A549 (cell line): ENCODE results near the gene MATR3. TPM values are rescaled to one million over a fixed set of nuclear protein-coding genes. Genes with fewer than 3 reads are reported as not detected.
A peak's percentile ranks its signal among the peaks of the same experiment; 100 is the strongest.

Experiments
- ATAC-seq, 2 experiments: fragments of 200-7000 bp in 1 of 2; fragments of >200 bp in 1 of 2; cut with Nextera tagmentation in 1 of 2; cut with Tn5 transposase in 1 of 2; 3 replicates each; pipeline versions ENCODE4 v1.8.0 to v1.9.1; 2018 to 2020; ENCODE audit warnings: mild to moderate bottlenecking in 1 of 2, moderate library complexity in 1 of 2
- CTCF ChIA-PET: fragments of 300-600 bp; sonication (Branson Sonifier 250); formaldehyde crosslinking; extraction: SDS; loops from one replicate; lab custom pipeline; 2021; ENCODE audit warnings: antibody characterized with exemption, inconsistent platforms; lab: Yijun Ruan, JAX
- POLR2A ChIA-PET: fragments of 350-600 bp; formaldehyde crosslinking; extraction: SDS; loops from one replicate; lab custom pipeline; 2021; ENCODE audit warnings: antibody characterized with exemption, inconsistent platforms; lab: Yijun Ruan, JAX
- DNase-seq, 2 experiments: peaks; one replicate each; pipeline versions ENCODE4 v3.0.0 to v3.0.0-alpha.2; 2011 to 2016; ENCODE audit warnings: low read depth in 1 of 2, low spot score in 1 of 2
- FAIRE-seq: peaks from 2 replicates; lab custom pipeline; 2011; peaks lifted over from hg19 to GRCh38; lab: Jason Lieb, UNC
- H3K27ac ChIP-seq, 2 experiments: fragments of >200 bp; sonication (Bioruptor Twin); formaldehyde crosslinking; 3 replicates each; pipeline ENCODE4 v1.5.1; 2016 to 2017
- H3K4me1 ChIP-seq: fragments of >200 bp; sonication (Bioruptor Twin); formaldehyde crosslinking; 3 replicates; pipeline ENCODE4 v1.6.1; 2016
- H3K4me2 ChIP-seq: fragments of >200 bp; sonication (Bioruptor Twin); formaldehyde crosslinking; 3 replicates; pipeline ENCODE4 v1.6.1; 2016
- H3K4me3 ChIP-seq: fragments of >200 bp; sonication (Bioruptor Twin); formaldehyde crosslinking; 3 replicates; pipeline ENCODE4 v1.5.1; 2016
- H3K9me3 ChIP-seq: fragments of >200 bp; sonication (Bioruptor Twin); formaldehyde crosslinking; 3 replicates; pipeline ENCODE4 v1.6.1; 2016
- CEBPB ChIP-seq, 2 experiments: fragments of >200 bp in 1 of 2; sonication (Bioruptor Twin) in 1 of 2; formaldehyde crosslinking in 1 of 2; IDR thresholded peaks; 2 replicates each; pipeline ENCODE4 v1.6.1; 2012 to 2016
- FOSB ChIP-seq: fragments of 250-450 bp; sonication (Bioruptor Pico); IDR thresholded peaks from 2 replicates; pipeline ENCODE4 v1.5.0; 2020; ENCODE audit warnings: mild to moderate bottlenecking, moderate library complexity
- FOXS1 ChIP-seq: fragments of 250-450 bp; sonication (Bioruptor Pico); IDR thresholded peaks from 2 replicates; pipeline ENCODE4 v1.5.0; 2020; ENCODE audit warnings: mild to moderate bottlenecking, moderate library complexity
- HDAC2 ChIP-seq: fragments of 200-600 bp; sonication (generic); IDR thresholded peaks from 2 replicates; pipeline ENCODE4 v1.6.1; 2016
- HEYL ChIP-seq: fragments of 250-450 bp; sonication (Bioruptor Pico); IDR thresholded peaks from 2 replicates; pipeline ENCODE4 v1.8.0; 2021; ENCODE audit warnings: mild to moderate bottlenecking, moderate library complexity
- HOXA7 ChIP-seq: fragments of 250-450 bp; sonication (Bioruptor Pico); IDR thresholded peaks from 2 replicates; pipeline ENCODE4 v1.5.0; 2020; ENCODE audit warnings: mild to moderate bottlenecking, moderate library complexity
- HOXB5 ChIP-seq: fragments of 250-450 bp; sonication (Bioruptor Pico); IDR thresholded peaks from 2 replicates; pipeline ENCODE4 v1.5.0; 2020; ENCODE audit warnings: mild to moderate bottlenecking, moderate library complexity
- JUN ChIP-seq, 2 experiments: fragments of >200 bp; sonication (Bioruptor Twin); formaldehyde crosslinking; IDR thresholded peaks; 2 replicates in 1 of 2; 3 replicates in 1 of 2; pipeline ENCODE4 v1.6.1; 2016 to 2017
- KDM5A ChIP-seq: fragments of 200-600 bp; sonication (generic); IDR thresholded peaks from 2 replicates; pipeline ENCODE4 v1.6.1; 2016; ENCODE audit warnings: antibody characterized with exemption, mild to moderate bottlenecking
- MAX ChIP-seq: IDR thresholded peaks from 2 replicates; pipeline ENCODE4 v1.6.1; 2012
- MYC ChIP-seq: IDR thresholded peaks from 2 replicates; pipeline ENCODE4 v1.6.1; 2012; ENCODE audit warnings: mild to moderate bottlenecking, inconsistent platforms, low read length, improper control_type of control experiment, borderline replicate concordance
- NPAS2 ChIP-seq: fragments of 250-450 bp; sonication (Bioruptor Pico); IDR thresholded peaks from 2 replicates; pipeline ENCODE4 v1.8.0; 2022; ENCODE audit warnings: mild to moderate bottlenecking, moderate library complexity, borderline replicate concordance
- POLR2A ChIP-seq: IDR thresholded peaks from 2 replicates; pipeline ENCODE4 v1.6.1; 2012; ENCODE audit warnings: mild to moderate bottlenecking, low read length
- ZFP36 ChIP-seq: fragments of 450-650 bp; IDR thresholded peaks from 2 replicates; pipeline ENCODE4 v1.6.1; 2014; ENCODE audit warnings: borderline replicate concordance; ENCODE audit not compliant: partially characterized antibody
- ZNF302 ChIP-seq: fragments of 250-450 bp; sonication (Bioruptor Pico); IDR thresholded peaks from 2 replicates; pipeline ENCODE4 v1.9.0; 2021; ENCODE audit warnings: inconsistent platforms, mild to moderate bottlenecking, moderate library complexity
- ZSCAN20 ChIP-seq: fragments of 250-450 bp; sonication (Bioruptor Pico); IDR thresholded peaks from 2 replicates; pipeline ENCODE4 v1.8.0; 2022; ENCODE audit warnings: mild to moderate bottlenecking, moderate library complexity
- WGBS: methylation state at CpG from one replicate; pipeline ENCODE4 v1.1.6; 2017; ENCODE audit errors: missing lambda C conversion rate; 5-methylcytosine and 5-hydroxymethylcytosine counted together
- polyA plus RNA-seq, 4 experiments: library from polyadenylated mRNA; depleted of rRNA in 3 of 4; stranded (reverse); fragments of >200 nt; fragmentation: RNase III in 1 of 4; extraction: RNeasy Plus Mini Kit Qiagen cat#74134 plus additional on column Dnase treatment in 1 of 4; gene quantifications; 2 replicates in 3 of 4; 3 replicates in 1 of 4; pipeline ENCODE4 v1.2.3, GENCODE V29; 2011 to 2017
- TF ChIP-seq, protein P1 (sequence below): fragments of 450-650 bp; IDR thresholded peaks from 2 replicates; pipeline ENCODE4 v1.6.1; 2014; ENCODE audit warnings: antibody characterized with exemption
- TF ChIP-seq, protein P2 (sequence below): fragments of 250-450 bp; sonication (Bioruptor Pico); IDR thresholded peaks from 2 replicates; pipeline ENCODE4 v1.5.0; 2020; ENCODE audit warnings: low read depth, mild to moderate bottlenecking, moderate library complexity
- TF ChIP-seq, protein P3 (sequence below): IDR thresholded peaks from 2 replicates; pipeline ENCODE4 v1.6.1; 2012

MATR3 gene
- polyA plus RNA-seq, 2 of the 4 experiments (the other 2 are of a cell fraction), result 178 to 189 TPM

DNA sequence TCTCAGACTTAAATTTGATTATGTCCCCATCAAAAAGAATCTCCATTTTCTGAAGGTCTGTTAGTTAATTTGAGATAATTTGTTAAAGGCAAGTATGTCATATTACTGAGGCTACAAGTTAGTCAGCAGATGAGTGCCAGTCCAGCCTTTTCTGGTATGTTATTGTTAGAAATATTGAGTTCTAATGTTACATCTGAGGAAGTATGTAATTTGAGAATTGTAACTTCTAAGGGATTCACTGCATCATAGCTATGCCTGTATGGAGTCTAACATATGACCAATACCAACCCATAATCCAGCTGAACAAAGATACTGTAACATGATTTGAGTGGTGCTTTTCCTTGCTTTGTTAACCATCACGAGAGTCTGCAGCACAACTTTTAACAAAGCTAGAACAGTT lies 75.6 kb downstream of the MATR3 start:
- ATAC-seq, result no peak
- TF ChIP-seq, protein P1, sequence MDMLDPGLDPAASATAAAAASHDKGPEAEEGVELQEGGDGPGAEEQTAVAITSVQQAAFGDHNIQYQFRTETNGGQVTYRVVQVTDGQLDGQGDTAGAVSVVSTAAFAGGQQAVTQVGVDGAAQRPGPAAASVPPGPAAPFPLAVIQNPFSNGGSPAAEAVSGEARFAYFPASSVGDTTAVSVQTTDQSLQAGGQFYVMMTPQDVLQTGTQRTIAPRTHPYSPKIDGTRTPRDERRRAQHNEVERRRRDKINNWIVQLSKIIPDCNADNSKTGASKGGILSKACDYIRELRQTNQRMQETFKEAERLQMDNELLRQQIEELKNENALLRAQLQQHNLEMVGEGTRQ, result no peak
- H3K4me2 ChIP-seq, result no peak overlapping the region
- no peaks in the 10 kb centered on the region for H3K9me3 ChIP-seq
- FAIRE-seq, result no peak
- WGBS, result 94% methylated on average over 1 of the region's 1 CpG
- no peak overlapping the region for H3K27ac ChIP-seq
- H3K4me1 ChIP-seq, result peaks cover 21% of the 10 kb centered on the region
- ChIA-PET POLR2A (interaction anchor here (0.6 kb wide), 1 partner anchor 95 kb away, joined by 3 read pairs; no protein-coding TSS in a partner anchor), CTCF (interaction anchor here (0.8 to 3.6 kb wide), 4 partner anchors 12 to 27 kb away, joined by 3 to 13 read pairs (median 3); partner anchors contain the start of genes PAIP2 and SLC23A1)
- no peak overlapping the region for H3K4me3 ChIP-seq
- DNase-seq, result no peak

GRCh38 chr5:139371482-139372435 lies 78.2 kb downstream of the MATR3 start:
- Histone ChIP-seq H3K4me3 (no peak overlapping the region), H3K4me1 (peaks cover 29% of the 10 kb centered on the region), H3K9me3 (no peaks in the 10 kb centered on the region), H3K27ac (no peak overlapping the region)
- ATAC-seq, result no peak
- WGBS, result 87% methylated on average over 7 of the region's 7 CpGs
- no peak for TF ChIP-seq CEBPB (IDR thresholded peaks at IDR 0.05)
- no peak for TF ChIP-seq MAX
- no peak for TF ChIP-seq ZFP36
- no peak for TF ChIP-seq ZNF302
- TF ChIP-seq, protein P2, sequence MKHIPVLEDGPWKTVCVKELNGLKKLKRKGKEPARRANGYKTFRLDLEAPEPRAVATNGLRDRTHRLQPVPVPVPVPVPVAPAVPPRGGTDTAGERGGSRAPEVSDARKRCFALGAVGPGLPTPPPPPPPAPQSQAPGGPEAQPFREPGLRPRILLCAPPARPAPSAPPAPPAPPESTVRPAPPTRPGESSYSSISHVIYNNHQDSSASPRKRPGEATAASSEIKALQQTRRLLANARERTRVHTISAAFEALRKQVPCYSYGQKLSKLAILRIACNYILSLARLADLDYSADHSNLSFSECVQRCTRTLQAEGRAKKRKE (CRISPR knock-in tag), result no peak
- TF ChIP-seq ZSCAN20 (CRISPR knock-in tag), result no peak
- TF ChIP-seq KDM5A, result no peak
- no peak for TF ChIP-seq NPAS2
- TF ChIP-seq, all 56 proteins: peak for 0
- DNase-seq (no peak), FAIRE-seq (no peak)
- no peak overlapping the region for H3K4me2 ChIP-seq
- POLR2A ChIA-PET, result interaction anchor here (1.0 kb wide), 1 partner anchor 31 kb away, joined by 3 read pairs; the partner anchor contains the start of gene PAIP2
- CTCF ChIA-PET, result interaction anchor here (1.2 to 3.6 kb wide), 5 partner anchors 14 to 111 kb away, joined by 3 to 13 read pairs (median 3); partner anchors contain the start of gene PAIP2

DNA sequence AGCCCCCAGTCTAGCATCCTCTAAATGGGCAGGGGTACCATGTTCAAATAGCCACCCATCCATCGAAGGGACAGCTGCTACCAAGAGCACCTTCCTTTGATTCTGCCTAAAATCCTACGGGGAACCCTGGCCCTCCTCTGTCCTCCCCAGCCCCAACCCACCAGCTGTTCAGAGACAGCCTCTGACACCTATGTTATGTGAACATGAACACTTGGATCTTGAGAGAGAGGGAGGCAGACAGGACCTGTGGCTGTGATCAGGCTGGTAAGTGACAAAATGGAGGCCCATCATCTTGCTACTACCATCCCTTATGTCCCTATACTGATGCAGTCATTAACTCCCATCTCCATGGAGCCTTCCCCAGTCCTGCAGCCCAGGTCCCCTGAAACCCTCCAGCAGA lies 81.4 kb downstream of the MATR3 start:
- FAIRE-seq (no peak), ATAC-seq (0 out of 6 replicates have a peak, but pooled peaks have one; percentile 2 to 10), DNase-seq (no peak)
- WGBS, result 65% methylated on average over 2 of the region's 2 CpGs
- TF ChIP-seq HDAC2, result no peak
- no peak for TF ChIP-seq POLR2A
- TF ChIP-seq HEYL (CRISPR knock-in tag), result no peak
- TF ChIP-seq, protein P2 (CRISPR knock-in tag), result no peak
- TF ChIP-seq MAX, result no peak
- Histone ChIP-seq H3K4me3 (no peak overlapping the region), H3K27ac (peak overlapping the region; percentile 25 to 73; a peak in 4 of 6 replicates), H3K9me3 (no peaks in the 10 kb centered on the region), H3K4me1 (peaks cover 29% of the 10 kb centered on the region), H3K4me2 (peak overlapping the region; percentile 57; the same call in 1 of the 3 replicates)
- ChIA-PET CTCF (interaction anchor here (0.9 to 3.8 kb wide), 5 partner anchors 11 to 34 kb away, joined by 3 to 17 read pairs (median 3); partner anchors contain the start of gene PAIP2), POLR2A (interaction anchor here (1.4 kb wide), 1 partner anchor 13 kb away, joined by 3 read pairs; no protein-coding TSS in a partner anchor)

- DNase-seq (no peak), ATAC-seq (no peak), FAIRE-seq (no peak)
- H3K27ac ChIP-seq, result no peak overlapping the region
- H3K4me3 ChIP-seq, result no peak overlapping the region
- CTCF ChIA-PET, result interaction anchor here (1.7 to 3.8 kb wide), 2 partner anchors 32 to 35 kb away, joined by 3 to 17 read pairs; partner anchors contain the start of gene PAIP2
- no peak overlapping the region for H3K4me2 ChIP-seq
- POLR2A ChIA-PET, result no interaction called here
- TF ChIP-seq MAX (no peak), JUN (IDR thresholded peaks at IDR 0.05) (no peak), HOXA7 (CRISPR knock-in tag) (no peak), HOXB5 (CRISPR knock-in tag) (no peak), FOSB (no peak), MYC (no peak), ZFP36 (no peak), FOXS1 (no peak)
- TF ChIP-seq, protein P3, sequence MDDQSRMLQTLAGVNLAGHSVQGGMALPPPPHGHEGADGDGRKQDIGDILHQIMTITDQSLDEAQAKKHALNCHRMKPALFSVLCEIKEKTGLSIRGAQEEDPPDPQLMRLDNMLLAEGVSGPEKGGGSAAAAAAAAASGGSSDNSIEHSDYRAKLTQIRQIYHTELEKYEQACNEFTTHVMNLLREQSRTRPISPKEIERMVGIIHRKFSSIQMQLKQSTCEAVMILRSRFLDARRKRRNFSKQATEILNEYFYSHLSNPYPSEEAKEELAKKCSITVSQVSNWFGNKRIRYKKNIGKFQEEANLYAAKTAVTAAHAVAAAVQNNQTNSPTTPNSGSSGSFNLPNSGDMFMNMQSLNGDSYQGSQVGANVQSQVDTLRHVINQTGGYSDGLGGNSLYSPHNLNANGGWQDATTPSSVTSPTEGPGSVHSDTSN, result no peak
- no peaks in the 10 kb centered on the region for H3K9me3 ChIP-seq
- WGBS, result 92% methylated on average over 7 of the region's 7 CpGs
- H3K4me1 ChIP-seq, result peaks cover 29% of the 10 kb centered on the region
Measured at GRCh38 chr5:139376364-139376763, 82.8 kb downstream of the MATR3 start.
